GM12878 (cell line): ENCODE measurements around the gene CACNA2D4.

Experiments used
- KAT2A ChIP-seq: conservative IDR thresholded peaks from 2 replicates; pipeline ENCODE4 v1.6.1; 2011; ENCODE audit warnings: low read depth, low read length; ENCODE audit not compliant: control insufficient read depth
- RAD21 ChIP-seq: IDR thresholded peaks from 2 replicates; pipeline ENCODE4 v1.6.1; 2011; ENCODE audit warnings: mild to moderate bottlenecking, low read depth, low read length, moderate library complexity; ENCODE audit not compliant: insufficient read depth
- RCOR1 ChIP-seq: conservative IDR thresholded peaks from 2 replicates; pipeline ENCODE4 v1.6.1; 2012; ENCODE audit warnings: low read depth, low read length, improper control_type of control experiment
- SP1 ChIP-seq: IDR thresholded peaks from one replicate; pipeline ENCODE4 v1.6.1; 2011; ENCODE audit warnings: low read depth, low read length
- SREBF2 ChIP-seq: IDR thresholded peaks from 2 replicates; pipeline ENCODE4 v1.6.1; 2012; ENCODE audit warnings: mild to moderate bottlenecking, low read length
- TAF1 ChIP-seq: IDR thresholded peaks from 2 replicates; pipeline ENCODE4 v1.6.1; 2011; ENCODE audit warnings: mild to moderate bottlenecking, low read depth, low read length, borderline replicate concordance
- TF ChIP-seq, protein P1 (sequence below): IDR thresholded peaks from 2 replicates; pipeline ENCODE4 v1.6.1; 2011; ENCODE audit warnings: borderline replicate concordance, low read depth, mild to moderate bottlenecking, moderate library complexity, low read length; ENCODE audit not compliant: insufficient read depth, poor library complexity, severe bottlenecking
- TF ChIP-seq, protein P2 (sequence below), 3 experiments: IDR thresholded peaks in 2 of 3; conservative IDR thresholded peaks in 1 of 3; 2 replicates each; pipeline ENCODE4 v1.5.1; 2011; ENCODE audit warnings: low read depth in 3 of 3, low read length in 3 of 3, mild to moderate bottlenecking in 3 of 3, control low read depth in 2 of 3, moderate library complexity in 2 of 3, inconsistent platforms in 1 of 3, mixed read lengths in 1 of 3; ENCODE audit not compliant: control insufficient read depth in 2 of 3, insufficient read depth in 1 of 3; ENCODE audit errors: extremely low read depth in 1 of 3

DNA sequence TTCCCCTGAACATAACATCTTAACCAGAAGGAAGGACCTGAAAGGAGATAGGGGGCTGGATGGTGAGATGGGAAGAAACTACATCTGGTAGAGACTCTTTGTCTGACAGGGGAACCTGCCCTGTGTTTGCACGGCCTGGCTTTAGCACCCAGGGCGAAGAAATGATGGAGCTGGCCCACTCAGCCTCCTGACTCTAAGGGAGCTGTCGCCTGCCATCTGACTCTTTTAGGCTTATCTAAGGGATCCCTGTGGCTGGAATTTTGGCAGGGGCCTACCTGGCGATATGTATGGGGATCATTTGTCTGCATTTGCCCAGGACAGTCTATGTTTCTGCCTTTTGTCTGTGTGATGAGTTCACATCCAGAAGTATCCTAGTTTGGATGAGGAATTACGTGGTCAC, 15.6 kb upstream of the CACNA2D4 start:
- no peak for TF ChIP-seq SREBF2
- TF ChIP-seq, protein P1, sequence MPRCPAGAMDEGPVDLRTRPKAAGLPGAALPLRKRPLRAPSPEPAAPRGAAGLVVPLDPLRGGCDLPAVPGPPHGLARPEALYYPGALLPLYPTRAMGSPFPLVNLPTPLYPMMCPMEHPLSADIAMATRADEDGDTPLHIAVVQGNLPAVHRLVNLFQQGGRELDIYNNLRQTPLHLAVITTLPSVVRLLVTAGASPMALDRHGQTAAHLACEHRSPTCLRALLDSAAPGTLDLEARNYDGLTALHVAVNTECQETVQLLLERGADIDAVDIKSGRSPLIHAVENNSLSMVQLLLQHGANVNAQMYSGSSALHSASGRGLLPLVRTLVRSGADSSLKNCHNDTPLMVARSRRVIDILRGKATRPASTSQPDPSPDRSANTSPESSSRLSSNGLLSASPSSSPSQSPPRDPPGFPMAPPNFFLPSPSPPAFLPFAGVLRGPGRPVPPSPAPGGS: no peak
- TF ChIP-seq RCOR1: no peak
- TF ChIP-seq SP1: no peak
- TF ChIP-seq, protein P2, sequence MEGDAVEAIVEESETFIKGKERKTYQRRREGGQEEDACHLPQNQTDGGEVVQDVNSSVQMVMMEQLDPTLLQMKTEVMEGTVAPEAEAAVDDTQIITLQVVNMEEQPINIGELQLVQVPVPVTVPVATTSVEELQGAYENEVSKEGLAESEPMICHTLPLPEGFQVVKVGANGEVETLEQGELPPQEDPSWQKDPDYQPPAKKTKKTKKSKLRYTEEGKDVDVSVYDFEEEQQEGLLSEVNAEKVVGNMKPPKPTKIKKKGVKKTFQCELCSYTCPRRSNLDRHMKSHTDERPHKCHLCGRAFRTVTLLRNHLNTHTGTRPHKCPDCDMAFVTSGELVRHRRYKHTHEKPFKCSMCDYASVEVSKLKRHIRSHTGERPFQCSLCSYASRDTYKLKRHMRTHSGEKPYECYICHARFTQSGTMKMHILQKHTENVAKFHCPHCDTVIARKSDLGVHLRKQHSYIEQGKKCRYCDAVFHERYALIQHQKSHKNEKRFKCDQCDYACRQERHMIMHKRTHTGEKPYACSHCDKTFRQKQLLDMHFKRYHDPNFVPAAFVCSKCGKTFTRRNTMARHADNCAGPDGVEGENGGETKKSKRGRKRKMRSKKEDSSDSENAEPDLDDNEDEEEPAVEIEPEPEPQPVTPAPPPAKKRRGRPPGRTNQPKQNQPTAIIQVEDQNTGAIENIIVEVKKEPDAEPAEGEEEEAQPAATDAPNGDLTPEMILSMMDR (IDR thresholded peaks at IDR 0.05 in 2 of 3, conservative IDR thresholded peaks at IDR 0.05 in 1 of 3; ENCODE audit: control insufficient read depth in 2 of 3, extremely low read depth in 1 of 3, insufficient read depth in 1 of 3, low read depth in 3 of 3, low read length in 3 of 3): no peak
- no peak for TF ChIP-seq TAF1
- TF ChIP-seq KAT2A: no peak
- no peak for TF ChIP-seq RAD21
